Left kidney (tissue), 2 donors: ENCODE measurements around the gene TECPR2. TPM values are rescaled to one million over a fixed set of nuclear protein-coding genes. Genes with fewer than 3 reads are reported as not detected.

Source experiments
- DNase-seq: peaks from one replicate; pipeline ENCODE4 v3.0.0-alpha.2; 2013
- polyA plus RNA-seq: library from polyadenylated mRNA; unstranded; fragments of 120-200 nt; gene quantifications from one replicate; pipeline ENCODE4 v1.2.1, GENCODE V29; 2013; ENCODE audit not compliant: insufficient read length

Gene TECPR2
- polyA plus RNA-seq, 1 donor: 15.9 TPM

- DNase-seq: no peak
Observed at GRCh38 chr14:102471921-102472790, 109.4 kb downstream of the TECPR2 start.

- DNase-seq: no peak
Observed at GRCh38 chr14:102472791-102473150, 110.0 kb downstream of the TECPR2 start.

GRCh38 chr14:102473559-102473958, 110.8 kb downstream of the TECPR2 start:
- no peak for DNase-seq

GRCh38 chr14:102474934-102475333, 112.2 kb downstream of the TECPR2 start:
- no peak for DNase-seq

GRCh38 chr14:102479107-102479506, 116.4 kb downstream of the TECPR2 start:
- DNase-seq: no peak

GRCh38 chr14:102479777-102480176, 117.0 kb downstream of the TECPR2 start:
- DNase-seq: no peak

GRCh38 chr14:102481371-102481770, 118.6 kb downstream of the TECPR2 start:
- DNase-seq: no peak

GRCh38 chr14:102481791-102482238, 119.1 kb downstream of the TECPR2 start:
- DNase-seq: no peak

GRCh38 chr14:102484316-102484715, 121.6 kb downstream of the TECPR2 start:
- DNase-seq: no peak

- no peak for DNase-seq
Observed at GRCh38 chr14:102485693-102486512, 123.2 kb downstream of the TECPR2 start.

GRCh38 chr14:102486513-102487203, 123.9 kb downstream of the TECPR2 start:
- DNase-seq: no peak

- DNase-seq: no peak
Observed at GRCh38 chr14:102487204-102487577, 124.5 kb downstream of the TECPR2 start.

GRCh38 chr14:102490456-102490855, 127.7 kb downstream of the TECPR2 start:
- no peak for DNase-seq

GRCh38 chr14:102491366-102491765, 128.6 kb downstream of the TECPR2 start:
- DNase-seq: no peak

GRCh38 chr14:102491786-102492530, 129.2 kb downstream of the TECPR2 start:
- no peak for DNase-seq

GRCh38 chr14:102492531-102492910, 129.8 kb downstream of the TECPR2 start:
- DNase-seq: no peak

- DNase-seq: no peak
Observed at GRCh38 chr14:102493096-102493495, 130.4 kb downstream of the TECPR2 start.

- DNase-seq: no peak
Observed at GRCh38 chr14:102493585-102493984, 130.8 kb downstream of the TECPR2 start.

- no peak for DNase-seq
Observed at GRCh38 chr14:102495491-102496330, 133.0 kb downstream of the TECPR2 start.

GRCh38 chr14:102496331-102496691, 133.6 kb downstream of the TECPR2 start:
- DNase-seq: no peak
